Central memory CD4-positive, alpha-beta T cell (primary cell): ENCODE results near the gene FSCN2.
"Not testable (repeated sequence)": the region's sequence is repeated elsewhere in the genome, so short reads cannot be mapped to it uniquely, and the experiment has no call there.

ENCODE experiments used
- DNase-seq: peaks from one replicate; pipeline ENCODE4 v3.0.0; 2022

The FSCN2 gene

DNA sequence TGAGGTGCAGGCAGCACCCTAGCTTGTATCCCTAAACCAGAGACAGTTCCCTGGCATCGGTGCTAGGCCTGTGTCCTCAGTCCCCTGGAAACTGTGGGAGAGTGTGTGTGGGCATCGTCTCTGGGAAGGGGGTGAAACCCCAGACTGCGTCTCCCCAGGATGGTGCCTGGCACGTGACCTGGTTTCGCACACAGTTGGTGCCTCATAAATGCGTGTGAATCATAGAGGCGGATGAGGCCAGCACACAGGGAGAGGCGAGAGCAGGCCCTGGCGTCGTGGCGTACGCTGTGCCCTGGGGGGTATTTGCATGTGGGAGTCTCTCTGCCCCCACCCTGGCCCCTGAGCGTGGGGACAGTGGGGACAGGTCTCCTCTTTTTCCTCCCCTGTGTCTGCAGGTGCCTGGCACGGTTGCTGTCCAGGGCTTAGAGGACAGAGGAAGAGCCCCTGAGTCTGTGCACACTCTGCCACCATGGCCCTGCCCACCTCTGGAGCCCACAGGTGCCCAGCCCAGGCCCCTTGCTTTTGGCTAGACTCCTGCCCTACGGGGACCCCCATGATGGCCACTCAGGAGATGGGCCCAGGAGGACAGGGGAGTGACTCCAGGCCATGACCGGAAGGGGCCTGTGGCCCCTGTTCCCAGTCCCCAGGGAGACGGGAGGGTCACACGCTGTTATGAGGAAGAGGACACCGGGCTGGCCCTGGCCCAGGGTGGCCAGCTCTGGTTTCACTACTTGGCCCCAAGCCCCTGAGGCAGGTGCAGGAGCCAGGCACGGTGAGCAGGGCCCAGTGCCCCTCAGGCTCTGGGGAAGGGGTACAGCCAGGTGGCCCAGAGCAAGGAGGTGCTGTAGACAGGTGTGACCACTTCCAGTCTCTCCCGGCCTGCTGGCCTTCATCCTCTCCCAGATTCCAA, 1.3 kb upstream of the FSCN2 start:
- DNase-seq: no peak

DNA sequence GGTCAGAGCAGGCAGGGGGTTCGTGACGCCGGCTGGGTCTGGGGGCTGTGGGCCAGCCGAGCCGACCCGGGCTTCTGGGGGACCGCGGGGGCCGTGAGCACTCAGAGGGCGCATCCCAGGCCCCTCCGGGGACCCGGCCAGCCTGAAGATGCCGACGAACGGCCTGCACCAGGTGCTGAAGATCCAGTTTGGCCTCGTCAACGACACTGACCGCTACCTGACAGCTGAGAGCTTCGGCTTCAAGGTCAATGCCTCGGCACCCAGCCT, 140 bp downstream of the FSCN2 start:
- no peak for DNase-seq

DNA sequence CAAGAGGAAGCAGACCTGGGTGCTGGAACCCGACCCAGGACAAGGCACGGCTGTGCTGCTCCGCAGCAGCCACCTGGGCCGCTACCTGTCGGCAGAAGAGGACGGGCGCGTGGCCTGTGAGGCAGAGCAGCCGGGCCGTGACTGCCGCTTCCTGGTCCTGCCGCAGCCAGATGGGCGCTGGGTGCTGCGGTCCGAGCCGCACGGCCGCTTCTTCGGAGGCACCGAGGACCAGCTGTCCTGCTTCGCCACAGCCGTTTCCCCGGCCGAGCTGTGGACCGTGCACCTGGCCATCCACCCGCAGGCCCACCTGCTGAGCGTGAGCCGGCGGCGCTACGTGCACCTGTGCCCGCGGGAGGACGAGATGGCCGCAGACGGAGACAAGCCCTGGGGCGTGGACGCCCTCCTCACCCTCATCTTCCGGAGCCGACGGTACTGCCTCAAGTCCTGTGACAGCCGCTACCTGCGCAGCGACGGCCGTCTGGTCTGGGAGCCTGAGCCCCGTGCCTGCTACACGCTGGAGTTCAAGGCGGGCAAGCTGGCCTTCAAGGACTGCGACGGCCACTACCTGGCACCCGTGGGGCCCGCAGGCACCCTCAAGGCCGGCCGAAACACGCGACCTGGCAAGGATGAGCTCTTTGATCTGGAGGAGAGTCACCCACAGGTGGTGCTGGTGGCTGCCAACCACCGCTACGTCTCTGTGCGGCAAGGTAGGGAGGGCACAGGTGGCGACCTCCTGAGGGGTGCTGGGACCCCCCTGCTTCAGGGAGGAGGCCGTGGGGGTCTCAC, 667 bp downstream of the FSCN2 start:
- no peak for DNase-seq

DNA sequence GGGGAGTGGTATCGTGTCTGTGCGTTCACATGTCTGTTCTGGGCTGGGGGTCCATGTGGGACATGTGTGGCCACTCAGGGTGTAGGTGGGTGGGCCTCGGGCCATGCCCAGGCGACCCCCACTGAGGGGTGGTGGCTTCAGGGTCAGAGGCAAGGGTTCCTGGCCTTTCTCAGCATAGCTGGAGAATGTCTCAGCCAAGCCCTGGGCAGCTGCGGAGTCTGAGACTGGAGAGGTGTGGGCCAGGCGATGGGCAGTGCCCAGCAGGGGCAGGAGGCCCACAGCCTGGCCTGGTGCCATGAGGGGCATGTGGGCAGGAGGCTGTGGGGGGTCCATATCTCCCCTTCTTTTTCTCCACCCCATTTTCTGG, 1.2 kb downstream of the FSCN2 start:
- no peak for DNase-seq

DNA sequence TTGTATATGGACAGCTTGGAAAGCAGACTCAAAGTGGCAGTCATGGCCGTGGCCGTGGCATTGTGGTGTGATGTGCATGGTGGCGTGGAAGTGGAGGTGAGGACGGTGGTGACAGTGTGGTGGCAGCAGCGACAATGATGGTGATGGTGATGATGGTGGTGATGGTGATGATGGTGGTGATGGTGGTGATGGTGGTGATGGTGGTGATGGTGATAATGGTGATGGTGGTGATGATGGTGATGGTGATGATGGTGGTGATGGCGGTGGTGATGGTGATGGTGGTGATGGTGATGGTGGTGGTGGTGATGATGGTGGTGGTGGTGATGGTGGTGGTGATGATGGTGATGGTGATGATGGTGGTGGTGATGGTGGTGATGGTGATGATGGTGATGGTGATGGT, 2.8 kb downstream of the FSCN2 start:
- not testable (repeated sequence) for DNase-seq

DNA sequence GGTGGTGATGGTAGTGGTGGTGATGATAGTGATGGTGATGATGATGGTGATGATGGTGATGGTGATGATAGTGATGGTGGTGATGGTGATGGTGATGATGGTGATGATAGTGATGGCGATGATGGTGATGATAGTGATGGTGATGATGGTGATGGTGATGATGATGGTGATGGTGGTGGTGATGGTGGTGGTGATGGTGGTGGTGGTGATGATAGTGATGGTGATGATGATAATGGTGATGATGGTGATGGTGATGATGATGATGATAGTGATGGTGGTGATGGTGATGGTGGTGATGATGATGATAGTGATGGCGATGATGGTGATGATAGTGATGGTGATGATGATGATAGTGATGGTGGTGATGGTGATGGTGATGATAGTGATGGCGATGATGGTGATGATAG, 3.8 kb downstream of the FSCN2 start:
- not testable (repeated sequence) for DNase-seq

DNA sequence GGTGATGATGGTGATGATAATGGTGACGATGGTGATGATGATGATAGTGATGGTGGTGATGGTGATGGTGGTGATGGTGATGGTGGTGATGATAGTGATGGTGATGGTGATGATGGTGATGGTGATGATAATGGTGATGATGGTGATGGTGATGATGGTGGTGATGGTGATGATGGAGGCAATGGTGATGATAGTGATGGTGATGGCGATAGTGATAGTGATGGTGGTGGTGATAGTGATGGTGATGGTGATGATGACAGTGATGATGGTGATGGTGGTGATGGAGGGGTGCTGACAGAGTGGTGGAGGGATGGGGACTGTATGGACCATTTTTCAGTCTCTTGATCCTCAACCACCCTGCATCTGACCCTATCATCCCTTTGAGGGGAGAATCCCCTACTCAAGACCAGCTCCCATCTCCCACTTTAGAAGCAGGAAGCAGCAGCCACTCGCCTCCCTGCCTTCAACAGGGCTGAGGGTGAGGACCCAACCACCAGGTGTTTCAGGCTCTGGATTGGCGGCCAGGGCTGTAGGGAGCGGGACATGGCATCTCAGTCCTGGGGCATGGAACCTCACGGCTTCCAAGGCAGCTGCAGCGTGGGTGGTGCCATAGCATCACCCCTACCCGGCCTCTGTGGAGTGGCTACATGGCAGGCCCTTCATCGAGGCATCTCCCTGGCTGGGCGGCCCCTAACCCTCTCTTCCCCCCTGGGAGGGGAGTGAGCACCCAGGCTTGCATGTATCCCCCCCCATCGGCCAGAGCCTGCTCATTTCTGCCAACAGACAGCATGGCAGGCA, 4.5 kb downstream of the FSCN2 start:
- no peak for DNase-seq

DNA sequence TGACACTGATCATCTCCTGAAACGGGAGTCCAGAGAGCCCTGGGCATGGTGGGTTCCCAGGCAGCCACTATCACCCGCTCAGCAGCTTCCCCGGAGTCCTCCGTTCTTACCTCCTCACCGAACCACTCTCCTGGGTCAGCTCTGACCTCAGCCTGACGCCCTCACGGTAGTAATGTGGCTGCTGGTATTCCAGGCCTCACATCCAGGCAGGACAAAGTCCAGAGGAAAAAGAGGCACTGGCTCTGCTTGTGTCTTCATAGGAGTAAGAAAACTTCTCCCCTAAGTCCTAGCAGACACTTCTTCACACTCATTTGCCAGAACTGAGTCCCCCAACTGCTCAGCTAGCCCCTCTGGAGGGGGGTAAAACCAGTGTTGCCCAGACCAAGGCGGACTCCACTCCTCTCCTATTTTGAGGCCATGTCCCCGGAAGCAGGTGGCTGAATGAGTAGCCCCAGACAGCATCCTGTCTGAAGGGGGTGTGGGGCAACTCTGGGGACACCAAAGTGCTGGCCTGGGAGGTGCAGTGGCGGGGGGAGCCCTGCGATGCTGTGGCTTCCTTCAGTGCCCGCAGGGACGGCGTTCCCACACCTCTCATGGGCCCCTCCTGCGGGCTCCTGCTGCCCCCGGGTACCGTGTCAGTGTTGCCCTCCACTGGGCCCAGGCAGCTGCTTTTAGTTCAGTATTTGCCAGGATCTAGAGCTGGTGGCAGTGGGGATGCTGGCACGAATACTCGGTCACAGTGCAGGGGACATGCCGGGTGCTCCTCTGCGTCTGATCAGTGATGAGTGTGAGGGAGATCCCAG, 5.4 kb downstream of the FSCN2 start:
- DNase-seq: no peak

DNA sequence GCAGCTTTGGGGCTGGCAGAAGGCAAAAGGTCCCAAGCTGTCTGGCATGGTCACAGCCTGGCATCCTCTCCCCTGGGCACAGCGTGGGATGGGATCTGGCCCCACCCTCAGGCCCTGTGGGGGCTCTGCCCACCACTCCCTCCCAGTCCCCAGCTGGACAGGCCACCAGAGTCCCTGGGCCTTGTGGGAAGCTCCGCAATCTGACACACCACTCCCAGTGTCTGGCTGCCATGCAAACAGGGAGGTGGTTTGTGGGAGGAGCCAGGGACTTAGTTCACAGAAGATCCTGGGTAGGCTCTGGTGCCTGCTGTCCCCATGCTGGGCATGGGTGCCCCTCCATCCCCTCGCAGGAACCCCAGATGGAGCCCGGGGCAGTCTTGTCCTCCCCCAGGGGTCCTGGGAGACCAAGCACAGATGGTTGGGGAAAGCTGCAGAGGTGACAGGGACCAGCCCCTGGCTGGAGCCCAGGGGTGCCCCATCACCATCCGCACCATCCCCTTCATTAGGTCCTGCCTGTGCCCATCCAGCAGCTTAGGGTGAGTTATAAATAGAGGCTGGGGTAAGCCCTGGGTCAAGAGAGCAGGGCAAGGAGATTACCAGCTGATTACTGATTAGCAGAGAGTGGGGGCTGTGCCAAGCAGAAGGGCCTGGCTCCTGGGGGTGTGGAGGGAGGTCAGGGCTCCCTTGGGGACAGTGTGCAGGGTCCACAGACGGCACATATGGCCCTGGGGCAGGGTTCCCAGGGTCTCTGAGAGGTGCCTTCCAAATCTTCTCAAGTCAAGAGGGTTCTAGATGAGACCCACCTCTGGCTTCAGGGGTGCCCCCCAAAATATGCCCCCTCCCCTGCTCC, 6.2 kb downstream of the FSCN2 start:
- DNase-seq: no peak

DNA sequence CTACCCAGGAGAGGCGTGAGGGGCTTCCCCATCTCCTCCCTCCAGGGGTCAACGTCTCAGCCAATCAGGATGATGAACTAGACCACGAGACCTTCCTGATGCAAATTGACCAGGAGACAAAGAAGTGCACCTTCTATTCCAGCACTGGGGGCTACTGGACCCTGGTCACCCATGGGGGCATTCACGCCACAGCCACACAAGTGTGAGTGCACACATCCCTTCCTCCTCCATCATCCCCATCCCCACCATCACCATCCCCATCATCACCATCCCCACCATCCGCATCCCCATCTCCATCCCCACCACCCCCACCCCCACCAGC, 6.8 kb downstream of the FSCN2 start:
- no peak for DNase-seq

DNA sequence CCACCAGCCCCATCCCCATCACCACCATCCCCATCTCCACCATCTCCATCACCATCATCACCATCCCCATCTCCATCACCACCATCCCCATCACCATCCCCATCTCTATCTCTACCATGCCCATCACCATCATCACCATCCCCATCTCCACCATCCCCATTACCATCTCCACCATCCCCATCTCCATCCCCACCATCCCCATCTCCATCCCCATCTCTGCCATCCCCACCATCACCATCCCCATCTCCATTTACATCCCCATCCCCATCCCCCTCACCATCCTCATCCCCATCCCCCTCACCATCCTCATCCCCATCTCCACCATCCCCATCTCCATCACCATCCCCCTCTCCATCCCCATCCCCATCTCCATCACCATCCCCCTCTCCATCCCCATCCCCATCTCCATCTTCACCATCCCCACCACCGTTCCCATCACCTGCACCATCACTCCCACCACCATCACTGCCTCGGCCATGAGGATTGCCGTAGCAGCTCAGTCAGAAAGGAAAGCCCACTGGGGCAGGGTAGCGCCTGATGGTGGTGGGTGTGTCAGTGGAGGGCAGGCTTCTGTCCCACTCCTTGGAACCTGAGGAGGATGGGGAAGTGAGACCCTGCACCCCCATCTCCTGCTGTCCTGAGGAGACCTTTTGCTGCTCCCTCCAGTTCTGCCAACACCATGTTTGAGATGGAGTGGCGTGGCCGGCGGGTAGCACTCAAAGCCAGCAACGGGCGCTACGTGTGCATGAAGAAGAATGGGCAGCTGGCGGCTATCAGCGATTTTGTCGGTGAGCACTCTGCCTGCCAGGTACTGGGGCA, 7.5 kb downstream of the FSCN2 start:
- DNase-seq: no peak

DNA sequence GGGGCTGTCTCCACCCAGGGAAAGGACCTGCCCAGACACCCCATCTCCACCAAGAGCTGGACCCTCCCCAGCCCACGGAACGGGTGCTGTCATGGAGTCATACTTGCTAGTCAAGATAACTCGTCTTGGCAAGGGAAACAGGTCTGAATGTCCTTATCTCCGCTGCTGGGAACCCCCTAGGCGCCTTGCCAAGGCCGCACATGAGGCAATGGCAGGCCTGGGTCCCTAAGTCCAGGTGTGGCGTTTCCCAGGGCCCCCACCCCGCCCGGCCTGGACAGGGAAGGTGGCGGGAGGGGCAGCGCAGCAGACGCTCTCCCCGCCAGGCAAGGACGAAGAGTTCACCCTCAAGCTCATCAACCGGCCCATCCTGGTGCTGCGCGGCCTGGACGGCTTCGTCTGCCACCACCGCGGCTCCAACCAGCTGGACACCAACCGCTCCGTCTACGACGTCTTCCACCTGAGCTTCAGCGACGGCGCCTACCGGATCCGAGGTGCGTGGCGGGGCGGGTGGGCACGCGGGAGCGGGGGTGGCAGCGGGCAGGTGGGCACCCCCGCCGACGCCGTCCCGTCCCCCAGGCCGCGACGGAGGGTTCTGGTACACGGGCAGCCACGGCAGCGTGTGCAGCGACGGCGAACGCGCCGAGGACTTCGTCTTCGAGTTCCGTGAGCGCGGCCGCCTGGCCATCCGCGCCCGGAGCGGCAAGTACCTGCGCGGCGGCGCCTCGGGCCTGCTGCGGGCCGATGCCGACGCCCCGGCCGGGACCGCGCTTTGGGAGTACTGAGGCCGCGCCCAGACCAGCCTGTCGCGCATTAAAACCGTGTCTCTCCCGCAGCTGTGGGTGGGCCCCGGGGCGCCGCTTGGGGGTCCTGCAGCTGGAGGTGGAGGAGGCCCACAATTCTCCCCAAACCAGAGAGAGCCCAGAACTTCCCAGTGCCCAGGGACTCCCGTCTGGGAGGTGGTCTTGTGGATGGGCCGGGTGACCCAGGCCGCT, 8.4 kb downstream of the FSCN2 start:
- no peak for DNase-seq

DNA sequence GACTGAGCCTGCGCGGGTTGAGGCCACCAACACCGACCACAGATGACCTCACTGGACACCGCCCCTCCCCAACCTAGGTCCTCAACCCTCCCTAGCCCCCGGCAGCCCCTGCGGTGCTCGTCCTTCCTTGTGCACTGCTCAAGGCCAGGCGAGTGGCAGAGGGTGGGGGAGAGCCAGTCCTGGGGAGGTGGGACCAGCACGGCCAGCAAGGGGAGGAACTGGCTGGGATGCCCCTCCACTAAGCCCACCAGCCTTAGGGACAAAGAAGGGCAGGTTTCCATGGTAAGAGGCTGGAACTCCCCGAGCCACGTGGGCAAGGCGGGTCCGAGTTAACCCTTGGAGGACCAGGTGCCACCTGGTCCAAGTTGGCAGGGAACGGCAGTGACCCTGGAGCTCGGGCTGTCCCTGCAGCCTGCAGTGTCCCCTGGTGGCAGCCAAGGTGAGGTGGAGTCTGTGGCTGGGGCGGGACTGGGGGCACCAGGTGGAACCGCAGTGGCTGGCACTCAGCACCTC, 9.2 kb downstream of the FSCN2 start:
- no peak for DNase-seq

DNA sequence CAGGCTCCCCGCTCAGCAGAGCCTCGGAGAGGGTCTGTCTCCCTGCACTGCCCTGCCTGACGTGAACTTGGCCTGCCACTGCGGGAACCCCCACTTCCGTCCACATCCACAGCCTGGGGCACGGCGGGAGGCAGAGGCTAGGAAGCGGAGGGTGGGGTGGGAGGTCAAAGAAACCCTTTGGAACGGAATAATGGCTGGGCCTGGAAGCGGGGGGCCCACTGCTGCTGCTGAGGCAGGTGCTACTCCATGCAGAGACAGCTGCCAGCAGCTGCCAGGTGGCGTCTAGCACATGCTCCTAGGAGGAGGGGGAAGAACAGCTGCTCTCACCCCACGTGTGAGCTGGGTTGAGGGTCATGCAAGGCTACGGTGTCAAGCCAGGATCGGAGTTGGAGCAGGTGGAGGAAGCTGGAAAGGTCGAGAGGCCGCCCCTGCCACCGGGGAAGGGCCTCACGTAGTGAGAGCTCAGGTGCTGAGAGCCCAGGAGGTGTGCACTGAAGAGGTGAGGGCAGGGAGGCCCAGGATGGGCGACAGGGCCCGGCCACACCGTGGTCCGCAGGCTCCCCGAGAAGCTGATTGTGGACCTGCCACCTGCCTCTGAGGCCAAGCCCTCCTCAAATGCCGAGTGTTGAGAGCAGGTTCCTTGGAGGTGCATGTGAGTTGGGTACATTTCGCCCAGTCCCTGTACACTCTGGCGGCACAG, 9.8 kb downstream of the FSCN2 start:
- DNase-seq: no peak

DNA sequence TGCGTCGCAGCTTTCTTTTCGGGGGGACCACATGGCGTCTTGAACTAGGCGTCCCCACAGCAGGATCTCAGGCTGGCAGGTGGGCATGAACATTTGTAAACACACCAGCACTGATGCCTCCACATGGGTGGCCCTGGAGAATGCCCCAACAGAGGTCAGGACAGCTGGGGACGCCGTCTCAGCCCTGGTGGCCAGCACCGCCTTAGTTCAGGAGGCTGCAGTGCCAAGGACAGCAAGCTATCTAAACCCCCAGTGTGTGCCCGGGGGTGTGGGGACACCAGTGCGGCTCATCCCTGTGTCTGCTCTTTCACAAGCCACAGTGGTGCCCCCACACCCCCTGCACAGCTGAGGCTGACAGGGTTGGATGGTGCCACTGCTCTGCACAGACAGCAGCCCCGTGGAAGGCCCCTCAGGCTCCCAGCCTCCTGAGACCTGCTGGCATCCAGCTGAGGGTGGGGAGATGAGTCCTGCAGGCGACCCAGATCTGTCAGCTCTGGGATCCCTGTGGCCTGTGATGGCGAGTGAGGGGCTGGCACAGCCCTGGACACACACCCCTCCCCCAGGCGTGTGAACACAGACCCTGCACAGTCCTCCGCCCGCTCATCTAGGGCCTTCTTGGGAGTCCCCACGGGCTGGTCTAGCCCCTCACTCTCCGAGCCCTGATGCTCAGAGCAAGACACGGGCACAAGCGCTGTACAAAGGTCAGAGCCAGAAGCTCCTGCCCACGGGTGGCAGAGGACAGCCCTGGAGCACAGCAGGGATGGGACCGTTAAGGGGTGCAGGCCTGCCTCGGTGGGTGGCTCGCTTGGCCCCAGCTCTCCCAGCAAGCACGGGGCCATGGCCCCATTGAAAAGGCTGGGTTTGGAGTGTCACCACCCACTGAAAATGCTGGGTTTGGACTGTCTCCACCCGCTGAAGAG, 10.7 kb downstream of the FSCN2 start:
- DNase-seq: no peak

DNA sequence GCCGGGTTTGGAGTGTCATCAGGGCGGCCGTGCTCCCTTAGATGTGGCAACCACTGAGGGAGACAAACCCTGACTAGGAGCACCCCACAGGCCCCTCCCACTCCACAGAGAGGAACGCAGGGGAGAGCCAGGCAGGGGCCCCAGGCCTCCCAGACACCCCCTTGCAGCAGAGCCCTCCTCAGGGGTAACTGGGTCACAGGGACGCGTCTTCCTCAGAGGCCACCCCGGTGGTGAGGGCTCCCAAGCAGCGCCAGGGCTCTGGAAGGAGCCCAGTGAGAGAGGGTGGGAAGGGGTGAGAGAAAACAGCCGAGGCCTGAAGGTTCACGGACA, 11.4 kb downstream of the FSCN2 start:
- no peak for DNase-seq

DNA sequence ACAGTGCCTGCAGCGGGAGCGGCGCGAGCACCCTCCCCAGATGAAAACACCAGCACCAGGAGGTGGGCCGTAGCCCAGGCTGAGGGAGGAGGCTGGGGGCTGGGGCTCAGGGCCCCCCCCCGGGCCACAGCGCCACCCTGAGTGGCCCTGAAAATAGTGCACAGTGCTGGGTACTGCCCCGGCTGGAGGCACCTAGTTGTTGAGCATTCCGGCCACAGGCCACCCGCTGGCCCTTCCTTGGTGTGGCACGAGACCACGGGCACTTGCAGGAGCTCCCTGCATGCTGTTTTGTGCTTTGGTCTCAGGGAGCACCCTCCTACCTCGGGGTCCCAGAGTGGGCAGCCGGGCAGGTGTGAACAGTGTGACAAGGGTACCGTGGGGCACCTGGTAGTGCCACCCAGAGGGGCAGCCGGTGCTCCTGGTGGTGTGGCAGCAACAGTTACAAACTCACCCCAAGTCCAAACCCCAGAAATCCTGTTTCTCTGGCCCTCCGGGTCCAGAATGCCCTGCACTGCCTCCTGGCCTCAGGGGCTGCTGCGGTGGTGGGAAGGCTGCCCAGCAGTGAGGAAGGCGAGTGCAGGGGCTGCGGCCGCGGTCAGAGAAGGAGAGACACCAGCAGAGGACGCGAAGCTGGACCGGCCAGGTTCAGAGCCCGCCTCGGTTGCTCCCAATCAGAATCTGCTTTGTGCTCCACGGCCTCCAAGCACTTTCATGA, 11.9 kb downstream of the FSCN2 start:
- DNase-seq: no peak
